Inferior parietal cortex (tissue), 1 donor: ENCODE results near the gene SLC22A5.
"Not testable (repeated sequence)": the region's sequence is repeated elsewhere in the genome, so short reads cannot be mapped to it uniquely, and the experiment has no call there.

Experiments
- DNase-seq: peaks from one replicate; pipeline ENCODE4 v3.0.0-alpha.2; 2016; ENCODE audit errors: extremely low spot score

Gene SLC22A5

DNA sequence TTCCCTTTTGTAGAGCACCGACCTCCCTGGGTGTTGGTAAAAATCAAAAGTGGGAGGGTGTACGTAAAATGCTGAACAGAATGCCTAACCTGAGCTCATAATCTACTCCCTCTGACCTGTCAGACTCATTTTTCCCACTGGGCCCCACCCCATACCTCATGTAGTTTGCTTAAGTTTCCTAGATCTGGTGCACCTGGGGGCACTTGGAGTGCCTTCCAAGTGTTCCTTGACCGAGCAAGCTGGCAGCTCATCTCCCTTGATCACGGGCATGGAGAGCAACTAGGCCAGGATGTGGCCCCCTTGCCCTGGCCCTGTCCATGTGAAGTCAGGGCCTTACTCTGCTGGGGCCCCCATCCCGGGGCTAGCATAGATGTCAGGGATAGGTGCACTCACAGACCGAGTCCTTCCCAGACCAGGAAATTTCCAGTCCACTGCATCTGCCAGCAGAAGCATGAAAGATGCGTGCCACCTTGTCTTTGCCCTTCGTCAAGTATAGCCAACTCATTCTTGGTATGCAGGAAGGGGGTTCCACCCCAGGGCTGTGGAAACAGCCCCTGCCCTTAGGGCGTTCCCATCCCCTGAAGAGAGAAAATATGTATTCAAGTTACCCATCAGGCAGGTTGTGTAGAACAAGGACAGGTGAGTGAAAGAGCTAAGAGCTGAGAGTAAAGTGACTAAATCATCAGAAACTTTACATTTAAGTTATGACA, 41.9 kb downstream of the SLC22A5 start:
- no peak for DNase-seq

DNA sequence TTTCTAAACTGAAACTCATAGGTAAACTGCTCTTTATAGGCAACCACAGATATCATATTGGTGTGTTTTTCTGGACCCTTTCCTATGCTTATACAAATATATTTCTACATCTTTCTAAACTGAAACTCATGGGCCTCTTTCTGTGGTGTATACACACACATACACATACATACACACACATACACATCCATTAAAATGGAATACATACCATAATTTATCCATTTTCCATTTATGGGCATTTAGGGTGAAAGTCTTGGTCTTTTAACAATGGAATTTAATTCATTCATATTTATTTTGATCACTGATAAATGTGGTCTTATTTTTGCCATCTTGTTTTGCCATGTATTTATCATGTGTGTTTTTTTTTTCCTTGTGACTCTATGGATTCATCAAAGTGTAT, 44.1 kb downstream of the SLC22A5 start:
- DNase-seq = no peak

DNA sequence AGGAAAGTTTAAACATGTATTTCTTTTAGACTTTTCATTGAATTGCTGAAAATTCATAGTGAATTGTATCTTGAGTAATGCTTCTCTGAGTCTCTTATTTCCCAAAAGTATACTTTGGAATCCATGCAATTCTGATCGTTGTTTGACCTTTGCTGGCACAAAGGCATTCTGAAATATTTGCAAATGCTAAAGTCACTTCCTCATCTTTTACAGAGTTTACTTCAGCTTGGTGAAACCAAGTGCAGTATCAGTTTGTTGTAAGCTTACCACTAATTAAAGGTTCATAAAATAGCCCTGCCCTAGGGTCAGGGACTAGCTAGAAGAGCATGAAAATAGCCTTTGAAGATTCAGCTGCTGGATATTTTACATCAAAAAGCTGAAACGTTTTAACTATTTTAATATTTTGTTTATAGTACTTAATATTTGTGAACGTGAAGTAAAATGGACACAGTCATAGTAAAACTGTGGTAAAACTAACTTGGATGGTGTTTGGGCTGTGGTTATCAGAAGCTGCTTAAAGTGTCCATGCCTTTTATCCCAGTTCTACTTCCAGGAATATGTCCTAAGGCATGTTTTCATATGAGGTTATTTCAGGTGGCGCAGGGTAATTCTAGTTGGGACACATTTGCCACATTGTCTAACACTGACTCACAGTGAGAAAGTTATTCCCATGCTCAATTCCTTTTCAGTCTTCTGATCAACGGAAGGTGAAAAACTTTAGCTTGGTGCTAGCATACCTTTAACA, 45.3 kb downstream of the SLC22A5 start:
- DNase-seq = no peak

DNA sequence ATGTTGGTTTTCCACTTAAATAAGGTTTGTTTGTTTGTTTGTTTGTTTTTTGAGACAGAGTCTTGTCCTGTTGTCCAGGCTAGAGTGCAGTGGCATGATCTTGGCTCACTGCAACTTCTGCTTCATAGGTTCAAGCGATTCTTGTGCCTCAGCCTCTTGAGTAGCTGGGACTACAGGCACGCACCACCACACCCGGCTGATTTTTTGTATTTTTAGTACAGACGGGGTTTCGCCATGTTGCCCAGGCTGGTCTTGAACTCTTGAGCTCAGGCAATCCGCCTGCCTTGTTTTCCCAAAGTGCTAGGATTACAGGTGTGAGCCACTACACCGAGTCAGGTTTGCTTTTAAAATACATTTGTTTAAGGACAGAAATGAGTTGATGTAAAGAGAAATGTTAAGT, 46.0 kb downstream of the SLC22A5 start:
- not testable (repeated sequence) for DNase-seq

DNA sequence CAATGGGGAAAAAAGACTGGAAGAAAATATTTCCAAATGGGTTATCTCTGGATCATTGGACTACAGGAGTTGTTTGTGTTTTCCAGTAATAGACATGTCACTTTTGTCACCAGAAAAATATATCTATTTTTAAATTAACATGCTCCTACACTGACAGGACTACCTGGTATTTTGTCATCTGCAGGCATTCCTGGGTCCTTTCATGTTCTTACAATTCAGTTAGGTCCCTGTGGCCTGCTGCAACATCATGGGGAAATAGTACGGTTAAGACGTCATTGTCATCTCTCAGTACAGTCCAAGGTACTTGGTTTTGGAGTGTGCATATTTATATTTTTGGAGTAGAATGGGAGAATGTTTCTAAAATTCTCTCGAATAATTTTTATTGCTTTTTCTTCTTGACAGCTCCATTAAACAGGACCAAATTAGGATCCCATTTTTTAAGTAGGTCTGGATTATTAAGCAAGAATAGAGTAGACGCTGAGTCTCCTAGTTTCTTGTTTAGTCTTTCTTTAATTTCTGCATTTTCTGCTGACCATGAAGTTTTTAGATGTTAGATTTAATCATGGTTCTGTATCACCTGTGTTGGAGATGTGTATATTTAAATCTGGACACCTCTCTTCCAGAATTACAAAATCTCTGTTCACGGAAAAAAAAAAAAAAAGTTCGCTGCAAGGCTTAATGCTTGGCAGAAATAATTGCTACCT, 46.9 kb downstream of the SLC22A5 start:
- no peak for DNase-seq

DNA sequence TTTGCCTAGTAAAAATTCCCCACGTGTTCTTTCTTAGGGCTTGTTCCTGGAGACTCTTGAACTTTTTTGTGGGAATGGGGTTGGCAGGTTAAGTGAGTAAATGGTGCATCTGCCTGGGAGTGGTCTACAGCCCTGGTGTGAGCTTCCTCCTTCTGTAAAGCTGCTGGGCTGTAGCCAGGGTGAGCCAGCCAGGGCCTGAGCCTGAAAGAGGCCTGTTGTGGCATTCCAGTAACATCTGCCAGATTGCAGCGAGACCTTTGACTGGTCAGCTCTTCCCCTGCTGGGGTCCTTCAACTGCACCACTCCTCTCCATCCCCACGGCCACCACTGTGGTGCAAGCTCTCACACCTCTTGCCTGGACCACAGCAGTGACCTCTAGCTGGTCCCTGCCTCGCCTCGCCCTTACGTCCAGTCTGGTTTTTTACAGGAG, 47.5 kb downstream of the SLC22A5 start:
- peak; percentile 17 for DNase-seq

DNA sequence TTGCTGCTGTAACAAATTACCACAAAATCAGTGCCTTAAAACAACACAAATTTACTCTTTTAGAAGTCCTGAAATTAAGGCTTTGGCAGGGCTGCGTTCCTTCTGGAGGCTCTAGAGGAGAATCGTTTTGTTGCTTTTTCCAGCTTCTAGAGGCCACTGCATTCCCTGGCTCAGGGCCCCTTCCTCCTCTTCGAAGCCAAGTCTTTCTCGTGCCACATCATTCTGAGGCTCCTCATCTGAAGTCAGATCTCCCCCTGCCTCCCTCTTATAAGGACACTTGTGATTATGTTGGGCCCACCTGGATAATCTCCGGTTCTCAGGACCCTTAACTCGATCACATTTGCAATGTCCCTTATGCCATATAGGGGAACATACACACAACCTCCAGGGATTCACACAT, 48.0 kb downstream of the SLC22A5 start:
- DNase-seq = peak; percentile 1

DNA sequence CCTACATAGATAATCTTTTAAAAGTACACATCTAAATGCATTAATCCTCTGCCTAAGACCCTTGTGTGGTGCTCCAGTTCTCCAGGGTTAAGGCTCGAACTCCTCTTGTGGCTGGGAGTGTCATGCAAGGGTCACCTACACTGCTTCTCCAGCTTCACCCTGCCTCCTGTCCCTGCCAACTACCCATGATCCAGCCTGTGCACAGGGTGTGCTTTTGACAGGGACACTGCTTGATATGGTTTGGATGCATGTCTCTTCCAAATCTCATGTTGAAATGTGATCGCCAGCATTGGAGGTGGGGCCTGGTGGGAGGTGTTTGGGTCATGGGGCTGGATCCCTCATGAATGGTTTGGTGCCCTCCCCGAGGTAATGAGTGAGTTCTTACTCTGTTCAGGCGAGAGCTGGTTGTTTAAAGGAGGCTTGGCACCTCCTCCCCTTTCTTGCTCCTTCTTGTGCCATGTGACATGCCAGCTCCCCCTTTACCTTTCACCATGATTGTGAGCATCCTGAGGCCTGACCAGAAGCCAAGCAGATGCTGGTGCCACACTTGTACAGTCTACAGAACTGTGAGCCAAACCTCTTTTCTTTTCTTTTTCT, 48.5 kb downstream of the SLC22A5 start:
- no peak for DNase-seq

DNA sequence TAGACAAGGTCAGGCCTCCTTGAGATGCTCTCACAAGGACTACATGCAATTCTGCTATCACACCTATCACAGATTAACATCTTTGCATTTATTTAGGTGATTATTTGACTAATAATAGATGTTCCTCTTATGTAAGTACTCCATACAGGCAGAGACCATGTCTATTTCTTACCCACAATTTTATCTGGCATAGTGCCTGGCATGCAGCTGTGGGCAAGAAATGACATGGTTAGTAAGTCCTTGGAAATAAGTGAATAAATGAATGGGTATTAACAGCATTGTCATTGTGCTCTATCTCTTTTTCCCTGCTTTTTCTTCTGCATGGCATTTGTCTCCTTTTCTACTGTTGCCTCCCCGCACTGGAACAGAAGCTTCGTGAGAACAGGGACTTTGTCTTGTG, 49.4 kb downstream of the SLC22A5 start:
- DNase-seq = no peak

DNA sequence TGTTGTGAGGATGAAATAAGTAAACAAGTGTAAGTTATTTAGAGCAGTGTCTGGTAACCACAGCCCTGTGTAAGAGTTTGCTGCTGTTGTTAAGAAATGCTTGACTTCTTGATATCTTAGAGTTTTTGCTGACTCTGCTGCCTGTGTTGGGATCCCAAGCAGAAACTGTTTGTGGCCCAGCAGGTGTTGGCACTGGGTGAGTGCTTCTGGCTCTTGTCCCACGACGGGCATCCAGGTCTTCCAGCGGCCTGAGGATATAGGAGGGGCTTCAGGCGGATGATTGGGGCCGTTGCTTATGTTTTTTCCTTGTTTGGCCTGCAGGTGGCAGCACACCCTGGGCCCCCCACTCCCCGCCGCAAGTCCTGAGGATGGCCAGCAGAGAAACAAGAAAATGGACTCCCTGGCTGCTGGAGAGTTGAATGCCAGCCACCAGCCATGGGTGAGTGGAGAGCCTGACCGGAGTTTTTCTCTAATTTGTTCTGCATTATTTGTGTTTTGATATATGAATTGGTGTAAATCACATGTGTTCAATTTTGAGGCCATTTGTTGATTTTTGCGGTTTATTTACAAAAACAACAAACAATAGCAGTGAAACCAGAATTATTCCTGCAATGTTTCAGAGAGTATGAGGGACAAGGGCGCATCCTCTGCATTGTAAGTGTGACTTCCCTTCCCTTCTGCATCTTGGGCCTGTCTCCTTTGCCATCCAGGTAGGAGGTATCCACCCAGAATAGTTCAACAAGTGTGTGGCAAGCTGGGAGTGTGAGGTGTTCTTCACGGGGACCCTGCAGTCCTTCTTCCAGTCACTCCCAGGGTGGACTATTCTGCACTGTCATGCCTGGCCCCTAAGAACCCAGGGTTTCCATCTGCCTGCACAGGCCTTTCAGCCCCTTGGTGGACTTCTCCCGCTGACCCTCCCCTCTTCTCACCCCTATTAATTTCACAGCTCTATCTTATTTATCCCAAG, 50.3 kb downstream of the SLC22A5 start:
- peak; percentile 70 for DNase-seq

DNA sequence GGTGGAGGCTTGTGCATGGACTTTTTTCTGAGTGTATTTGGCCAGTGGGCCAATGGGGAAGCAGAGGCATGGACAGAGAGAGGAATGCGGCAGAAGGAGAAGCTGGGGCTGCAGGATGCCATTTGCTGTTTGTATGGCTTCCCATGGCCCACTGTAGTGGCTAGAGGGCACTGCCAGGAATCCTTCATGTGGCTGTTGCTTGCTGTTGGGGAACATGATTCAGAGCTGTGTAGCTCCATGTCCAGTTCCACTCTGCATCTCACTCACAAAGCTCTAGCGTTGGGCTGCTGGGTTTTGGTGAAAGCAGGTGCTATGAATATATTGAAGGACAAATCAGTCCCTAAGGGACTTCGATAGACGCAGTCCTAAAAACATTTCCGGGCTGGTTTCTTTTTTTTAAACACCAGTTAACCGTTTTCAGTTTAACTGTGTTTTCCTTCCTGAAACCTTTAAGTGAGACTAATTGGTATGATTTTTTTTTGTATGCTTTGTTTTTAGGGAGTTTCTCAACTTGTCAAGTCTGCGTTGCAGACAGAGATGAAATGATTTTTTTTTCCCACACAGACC, 51.3 kb downstream of the SLC22A5 start:
- DNase-seq = no peak

DNA sequence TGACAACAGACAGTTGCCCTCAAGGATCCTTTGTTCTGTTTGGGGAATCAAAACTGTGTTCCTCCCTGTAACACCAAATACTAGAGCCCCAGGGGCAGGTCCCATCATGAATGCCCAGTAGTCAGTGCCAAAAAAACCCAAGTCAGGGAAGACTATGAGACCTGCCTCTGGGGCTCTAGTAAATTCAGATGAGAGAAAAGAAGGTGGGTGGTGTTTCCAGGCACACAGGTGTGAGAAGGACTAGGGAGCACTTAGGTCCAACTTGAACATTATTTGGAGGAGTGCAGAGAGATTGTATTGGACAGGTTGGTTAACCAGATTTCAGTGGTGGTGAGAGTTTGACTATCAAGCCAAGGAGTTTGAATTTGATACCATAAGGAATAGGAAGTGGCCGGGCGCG, 52.0 kb downstream of the SLC22A5 start:
- DNase-seq = no peak

DNA sequence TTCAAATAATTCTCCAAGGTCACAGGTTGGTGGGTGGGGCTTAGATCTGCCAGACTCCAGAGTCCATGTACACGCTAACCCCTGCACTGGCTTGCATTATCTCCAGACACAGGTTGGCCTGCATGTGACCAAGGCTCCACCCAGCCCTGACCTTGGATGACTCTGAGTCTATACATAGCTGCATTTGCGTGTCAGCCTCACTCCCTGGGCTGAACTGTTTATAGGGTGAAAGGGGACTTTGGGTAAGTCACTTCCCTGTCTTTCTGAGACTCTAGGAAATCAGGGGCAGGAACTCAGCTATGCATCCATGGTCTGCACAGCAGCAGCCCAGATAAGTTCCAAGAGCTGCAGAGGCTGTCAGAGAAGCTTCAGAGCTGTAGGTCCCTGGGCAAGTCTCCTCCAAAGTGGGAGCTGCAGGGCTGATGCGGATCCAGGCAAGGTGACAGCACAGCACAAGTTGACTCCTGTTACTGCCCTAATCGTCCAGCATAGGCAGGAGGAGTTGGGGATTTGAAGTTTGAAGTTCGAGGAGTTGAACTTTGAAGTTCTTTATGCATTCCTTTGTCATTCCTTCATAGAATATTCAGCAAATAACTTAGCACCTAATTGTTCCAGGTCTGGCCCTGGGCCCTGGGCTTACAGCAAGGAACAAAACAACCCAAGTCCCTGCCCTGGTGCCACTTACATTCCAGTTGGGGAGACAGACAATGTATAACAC, 53.4 kb downstream of the SLC22A5 start:
- no peak for DNase-seq

DNA sequence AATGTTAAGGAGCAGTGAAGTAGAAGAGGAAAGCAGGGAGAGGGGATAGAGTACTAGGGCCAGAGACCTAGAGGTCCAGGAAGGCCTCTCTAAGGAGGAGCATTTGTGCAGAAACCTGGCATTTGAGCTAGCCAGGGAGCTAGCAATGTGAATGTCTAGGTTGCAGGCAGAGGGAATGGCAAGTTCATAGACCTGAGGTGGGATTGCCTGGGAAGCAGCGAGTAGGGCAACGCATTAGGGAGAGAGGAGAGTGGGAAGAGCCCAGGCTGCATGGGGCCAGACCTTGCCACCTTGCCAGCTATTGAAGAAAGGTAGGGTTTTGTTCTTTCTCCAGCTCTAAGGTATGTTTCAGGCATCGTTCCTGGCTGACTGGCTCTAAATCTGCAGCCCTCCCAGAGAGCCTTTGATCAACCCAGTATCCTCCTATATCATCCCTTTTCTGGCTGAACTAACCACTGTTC, 54.0 kb downstream of the SLC22A5 start:
- no peak for DNase-seq

DNA sequence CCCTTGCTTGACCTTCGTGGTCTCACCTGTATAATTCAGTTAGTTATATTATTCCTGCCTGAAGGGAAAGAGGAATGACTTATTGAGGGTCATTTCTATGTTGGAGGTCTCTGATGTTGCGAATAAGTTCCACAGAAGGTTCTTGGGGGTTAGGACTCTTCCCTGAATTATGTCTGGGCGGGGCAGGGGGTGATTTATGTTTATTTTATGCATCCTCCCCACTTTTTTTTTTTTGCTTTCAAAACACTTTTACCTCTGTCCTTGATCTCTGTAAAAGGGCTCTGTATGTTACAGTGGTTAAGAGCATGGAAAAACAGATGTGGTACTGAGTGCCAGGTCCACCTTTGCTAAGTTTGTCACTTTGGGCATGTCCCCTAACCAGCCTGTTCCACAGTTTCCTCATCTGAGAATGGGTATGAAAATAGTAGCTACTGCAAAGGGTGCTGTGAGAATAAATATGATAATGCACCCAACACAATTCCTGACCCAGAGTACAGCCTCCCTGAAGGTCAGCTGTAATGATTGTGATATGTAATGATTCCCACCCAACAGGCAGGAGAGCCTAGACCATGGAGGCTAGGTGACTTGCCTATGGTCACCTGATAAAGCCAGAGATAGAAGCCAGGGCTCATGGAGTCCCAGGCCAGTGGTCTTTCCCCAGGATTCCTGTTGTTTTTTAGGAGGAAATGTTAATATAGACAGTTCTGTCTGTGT, 54.8 kb downstream of the SLC22A5 start:
- DNase-seq = no peak

DNA sequence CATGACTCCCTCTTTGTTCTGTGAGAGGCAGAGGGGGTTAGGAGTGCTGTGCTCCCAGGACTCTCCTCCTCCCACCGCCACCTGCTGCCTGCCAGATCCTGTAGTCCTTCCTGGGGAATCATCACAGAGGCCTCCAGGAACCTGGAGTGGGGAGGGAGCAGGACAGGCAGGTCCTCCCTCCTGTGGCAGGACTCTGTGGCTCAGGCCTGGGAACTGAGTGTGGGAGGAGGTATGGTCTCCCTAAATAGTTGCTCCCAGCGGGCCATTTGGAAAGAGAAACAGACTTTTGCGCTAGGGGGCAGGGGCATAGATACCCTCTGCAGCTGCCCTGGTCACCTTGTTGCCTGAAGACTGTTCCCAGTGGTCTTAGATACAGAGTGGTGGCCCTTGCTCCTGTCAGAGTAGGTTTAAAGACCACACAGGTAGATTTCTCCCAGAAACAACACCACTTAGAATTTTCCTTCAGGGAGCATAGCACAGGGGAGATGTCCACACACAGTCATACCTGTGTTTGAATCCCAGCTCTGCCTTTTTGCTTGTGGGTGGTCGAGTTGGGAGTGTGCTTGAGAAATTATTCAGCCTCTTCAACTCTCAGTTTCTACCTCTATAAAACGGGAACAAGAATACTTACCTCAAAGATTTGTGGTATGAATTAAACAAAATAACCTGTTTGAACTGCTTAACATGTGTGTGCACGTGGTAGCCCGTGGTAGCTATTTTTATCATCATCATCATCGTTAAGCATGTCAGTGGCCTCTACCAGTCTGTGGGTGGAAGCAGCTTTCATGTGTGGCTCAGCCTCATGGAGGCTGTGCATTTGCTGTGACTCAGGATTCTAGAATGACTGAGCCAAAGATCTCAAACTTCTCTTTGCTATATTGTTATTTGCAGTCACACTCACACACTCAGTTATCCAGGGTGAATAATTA, 55.8 kb downstream of the SLC22A5 start:
- no peak for DNase-seq

DNA sequence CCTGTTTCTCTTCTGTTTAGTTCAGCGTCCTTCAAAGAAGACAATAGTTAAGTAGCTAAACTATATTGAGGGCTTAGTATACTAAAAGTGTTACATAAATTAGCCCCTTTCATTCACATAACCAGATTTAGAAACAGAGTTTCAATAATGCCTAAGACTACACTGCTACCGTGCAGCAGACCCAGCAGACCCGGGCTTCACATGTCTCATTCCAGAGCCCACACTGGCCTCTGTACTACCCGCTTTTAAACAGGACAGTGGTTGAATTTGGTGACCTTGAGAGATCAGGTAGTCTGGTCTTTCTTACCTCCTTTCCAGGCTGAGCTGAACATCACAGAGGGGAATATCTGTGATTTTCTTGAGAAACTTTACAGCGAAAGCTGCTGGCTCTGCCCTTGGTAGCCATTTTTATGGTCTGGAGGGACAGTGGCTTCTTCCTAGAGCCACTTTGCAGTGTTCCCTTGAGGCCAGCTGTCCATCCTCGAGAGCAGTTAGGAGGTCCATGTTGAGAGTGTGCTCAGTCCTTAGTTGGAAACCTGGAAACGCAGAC, 56.5 kb downstream of the SLC22A5 start:
- no peak for DNase-seq

DNA sequence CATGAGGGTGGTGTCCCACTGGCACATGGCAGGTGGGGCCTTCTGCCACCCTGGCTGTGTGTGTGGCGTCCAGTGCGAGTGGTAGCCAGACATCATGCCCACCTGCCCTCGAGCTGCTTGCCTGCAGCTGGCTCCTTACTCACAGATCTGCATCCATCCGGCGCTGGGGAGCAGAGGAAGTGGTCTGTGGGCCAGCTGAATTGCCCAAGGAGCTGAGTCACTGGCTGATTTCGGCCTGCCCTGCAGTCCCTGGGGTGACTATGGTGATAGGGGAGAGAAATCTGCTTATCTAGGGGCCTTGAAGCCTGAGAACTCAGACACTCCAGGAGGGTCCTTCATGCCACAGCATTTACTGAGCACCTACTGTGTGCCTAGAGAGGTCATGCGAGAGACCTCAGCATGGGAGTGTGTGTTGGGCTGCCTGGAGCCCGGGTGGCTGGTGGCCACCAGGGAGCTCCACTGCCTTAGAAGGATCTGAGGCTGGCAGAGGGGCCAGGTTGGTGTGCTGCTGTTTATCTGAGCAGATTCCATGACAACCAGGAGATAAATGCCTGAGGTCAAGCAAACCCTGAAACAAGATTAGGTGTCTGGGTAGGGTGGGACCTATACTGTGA, 57.1 kb downstream of the SLC22A5 start:
- DNase-seq = no peak
